Activated naive CD8-positive, alpha-beta T cell treated with anti-CD3 and anti-CD28 coated beads for 36 hours (primary cell): ENCODE results near the gene KMT2E. TPM values are rescaled to one million over a fixed set of nuclear protein-coding genes. Genes with fewer than 3 reads are reported as not detected.

Experiments used
- DNase-seq: peaks from one replicate; pipeline ENCODE4 v3.0.0; 2021
- H3K27ac Mint-ChIP-seq: one replicate; pipeline ENCODE4 v1.8.0; 2022; ENCODE audit warnings: mild to moderate bottlenecking, moderate library complexity, mixed read lengths
- H3K27me3 Mint-ChIP-seq: one replicate; pipeline ENCODE4 v1.8.0; 2022; ENCODE audit warnings: mild to moderate bottlenecking, mixed read lengths
- H3K36me3 Mint-ChIP-seq: one replicate; pipeline ENCODE4 v1.8.0; 2021; ENCODE audit warnings: mild to moderate bottlenecking, mixed read lengths
- H3K4me1 Mint-ChIP-seq: one replicate; pipeline ENCODE4 v1.8.0; 2021; ENCODE audit warnings: mixed read lengths
- H3K4me3 Mint-ChIP-seq: one replicate; pipeline ENCODE4 v1.8.0; 2022; ENCODE audit warnings: mild to moderate bottlenecking, moderate library complexity, mixed read lengths
- H3K9me3 Mint-ChIP-seq: one replicate; pipeline ENCODE4 v1.8.0; 2022; ENCODE audit warnings: mixed read lengths
- total RNA-seq, 2 experiments: library from RNA; stranded (reverse); gene quantifications; one replicate each; pipeline ENCODE4 v1.2.3, GENCODE V29; 2021

The KMT2E gene
- total RNA-seq, 2 experiments from 2014 or later = 58.0 to 62.4 TPM

DNA sequence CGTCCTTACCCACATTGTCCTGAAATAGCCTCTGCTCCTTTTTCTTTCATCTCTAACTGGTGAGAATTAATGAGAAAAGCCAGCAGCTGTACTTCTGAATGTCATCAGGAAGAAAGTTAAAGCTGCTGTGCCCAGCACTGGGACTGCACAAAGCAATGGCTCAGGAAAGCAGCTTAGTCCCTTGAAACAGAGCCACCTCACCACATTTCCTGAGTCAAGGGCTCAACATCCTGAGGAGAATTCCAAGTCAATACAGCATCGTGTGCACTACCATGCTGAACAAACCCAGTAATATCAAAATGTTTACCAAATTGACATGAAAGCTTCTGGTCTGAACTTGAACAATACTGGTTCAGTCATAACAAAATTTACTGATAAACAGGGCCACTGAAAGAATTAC lies 140.1 kb downstream of the KMT2E start:
- H3K9me3 Mint-ChIP-seq = no peaks in the 10 kb centered on the region
- no peak for DNase-seq
- no peaks in the 10 kb centered on the region for H3K27me3 Mint-ChIP-seq
- peaks cover 4% of the 10 kb centered on the region for H3K36me3 Mint-ChIP-seq
- peaks cover 22% of the 10 kb centered on the region for H3K4me1 Mint-ChIP-seq
- H3K4me3 Mint-ChIP-seq = no peak overlapping the region
- H3K27ac Mint-ChIP-seq = no peak overlapping the region

DNA sequence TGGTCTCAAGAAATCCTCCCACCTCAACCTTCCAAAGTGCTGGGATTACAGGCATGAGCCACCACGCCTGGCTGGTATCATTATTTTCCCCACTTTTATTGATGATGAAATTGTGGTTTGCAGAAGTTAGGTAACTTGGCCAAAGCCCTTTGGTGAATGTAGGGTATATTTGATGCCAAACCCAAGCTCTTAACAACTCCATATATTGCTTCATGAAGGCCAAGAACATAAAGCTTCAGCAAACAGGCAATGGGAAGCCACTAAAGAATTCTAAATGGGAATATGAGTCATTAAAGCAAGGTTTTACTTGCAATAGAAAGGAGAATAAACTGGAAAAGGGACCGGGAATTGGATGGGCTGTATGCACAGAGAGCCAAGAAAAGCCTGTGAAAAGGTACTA lies 142.7 kb downstream of the KMT2E start:
- Mint-ChIP-seq H3K4me1 (peaks cover 22% of the 10 kb centered on the region), H3K27ac (peak overlapping the region; percentile 7), H3K36me3 (peaks cover 4% of the 10 kb centered on the region), H3K27me3 (no peaks in the 10 kb centered on the region), H3K4me3 (no peak overlapping the region), H3K9me3 (no peaks in the 10 kb centered on the region)
- DNase-seq = no peak

DNA sequence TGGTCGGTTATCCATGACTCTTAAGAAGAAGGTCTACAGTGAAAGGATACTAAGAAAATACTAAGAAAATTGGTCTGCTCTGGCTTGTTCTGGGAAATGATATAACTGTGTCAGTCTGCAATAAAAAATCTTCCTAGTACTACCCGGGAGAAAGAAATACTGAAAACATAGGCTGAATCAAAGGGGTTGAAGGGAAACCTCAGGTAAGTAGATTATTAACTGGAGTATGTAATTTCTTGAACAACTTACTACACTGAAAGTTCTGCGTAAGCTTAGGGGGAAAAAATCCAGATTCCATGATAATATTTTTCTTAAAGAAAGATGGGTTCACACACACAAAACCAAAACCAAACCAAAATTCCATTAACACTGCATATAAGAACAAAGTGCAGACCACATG lies 143.3 kb downstream of the KMT2E start:
- Mint-ChIP-seq H3K27me3 (no peaks in the 10 kb centered on the region), H3K4me1 (peaks cover 22% of the 10 kb centered on the region), H3K9me3 (no peaks in the 10 kb centered on the region), H3K36me3 (peaks cover 4% of the 10 kb centered on the region), H3K4me3 (no peak overlapping the region), H3K27ac (peak overlapping the region; percentile 7)
- no peak for DNase-seq

DNA sequence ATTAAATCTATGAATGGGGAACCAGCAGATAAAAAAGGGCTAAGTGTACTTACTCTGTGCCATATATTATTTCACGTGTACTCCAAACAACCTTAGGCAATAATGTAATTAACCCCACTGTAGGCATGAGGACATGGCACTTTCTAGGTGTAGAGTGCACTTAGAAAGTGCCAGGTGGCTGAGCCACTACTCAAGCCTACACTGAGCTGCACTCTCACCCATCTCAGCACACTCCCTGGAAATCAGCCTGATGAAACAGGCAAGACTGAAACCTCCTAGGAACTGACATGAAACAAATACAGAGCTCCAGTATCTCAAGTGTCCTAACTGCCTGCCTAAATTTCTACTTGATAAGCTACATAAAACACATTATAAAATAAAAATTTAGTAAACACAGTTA lies 147.4 kb downstream of the KMT2E start:
- H3K4me1 Mint-ChIP-seq = peaks cover 11% of the 10 kb centered on the region
- H3K4me3 Mint-ChIP-seq = no peak overlapping the region
- H3K36me3 Mint-ChIP-seq = peaks cover 18% of the 10 kb centered on the region
- no peak overlapping the region for H3K27ac Mint-ChIP-seq
- no peak for DNase-seq
- H3K9me3 Mint-ChIP-seq = no peaks in the 10 kb centered on the region
- no peaks in the 10 kb centered on the region for H3K27me3 Mint-ChIP-seq
